GM12878 (cell line): ENCODE measurements around the gene AOPEP.

Experiments used
- EP300 ChIP-seq, 2 experiments: fragments of 150-350 bp in 1 of 2; IDR thresholded peaks; 2 replicates each; pipeline ENCODE4 v1.6.1; 2011 to 2012; ENCODE audit warnings: low read depth in 2 of 2, low read length in 2 of 2, borderline replicate concordance in 1 of 2, improper control_type of control experiment in 1 of 2, inconsistent platforms in 1 of 2; ENCODE audit not compliant: control insufficient read depth in 1 of 2
- EZH2 ChIP-seq: IDR thresholded peaks from 2 replicates; pipeline ENCODE4 v1.6.1; 2012; ENCODE audit warnings: low read depth, mild to moderate bottlenecking, control low read depth, inconsistent platforms, low read length, borderline replicate concordance; ENCODE audit not compliant: control insufficient read depth
- NR2C2 ChIP-seq: IDR thresholded peaks from 2 replicates; pipeline ENCODE4 v1.6.1; 2011; ENCODE audit warnings: borderline replicate concordance, low read depth; ENCODE audit not compliant: control insufficient read depth, insufficient read length
- RAD21 ChIP-seq: IDR thresholded peaks from 2 replicates; pipeline ENCODE4 v1.6.1; 2011; ENCODE audit warnings: mild to moderate bottlenecking, low read depth, low read length, moderate library complexity; ENCODE audit not compliant: insufficient read depth
- STAT3 ChIP-seq: IDR thresholded peaks from 2 replicates; pipeline ENCODE4 v1.6.1; 2011; ENCODE audit warnings: low read depth, low read length, improper control_type of control experiment
- TARDBP ChIP-seq: IDR thresholded peaks from 2 replicates; pipeline ENCODE4 v1.6.1; 2016; ENCODE audit warnings: borderline replicate concordance
- TF ChIP-seq, protein P1 (sequence below): IDR thresholded peaks from 2 replicates; pipeline ENCODE4 v1.6.1; 2011; ENCODE audit warnings: borderline replicate concordance, low read depth, mild to moderate bottlenecking, moderate library complexity, low read length; ENCODE audit not compliant: insufficient read depth, poor library complexity, severe bottlenecking
- TF ChIP-seq, protein P2 (sequence below): fragments of 450-650 bp; IDR thresholded peaks from 2 replicates; pipeline ENCODE4 v1.6.1; 2016; ENCODE audit warnings: mild to moderate bottlenecking

GRCh38 chr9:95055334-95055850 is 328.9 kb downstream of the AOPEP start:
- TF ChIP-seq, protein P1, sequence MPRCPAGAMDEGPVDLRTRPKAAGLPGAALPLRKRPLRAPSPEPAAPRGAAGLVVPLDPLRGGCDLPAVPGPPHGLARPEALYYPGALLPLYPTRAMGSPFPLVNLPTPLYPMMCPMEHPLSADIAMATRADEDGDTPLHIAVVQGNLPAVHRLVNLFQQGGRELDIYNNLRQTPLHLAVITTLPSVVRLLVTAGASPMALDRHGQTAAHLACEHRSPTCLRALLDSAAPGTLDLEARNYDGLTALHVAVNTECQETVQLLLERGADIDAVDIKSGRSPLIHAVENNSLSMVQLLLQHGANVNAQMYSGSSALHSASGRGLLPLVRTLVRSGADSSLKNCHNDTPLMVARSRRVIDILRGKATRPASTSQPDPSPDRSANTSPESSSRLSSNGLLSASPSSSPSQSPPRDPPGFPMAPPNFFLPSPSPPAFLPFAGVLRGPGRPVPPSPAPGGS: no peak
- no peak for TF ChIP-seq EP300 (IDR thresholded peaks at IDR 0.05; ENCODE audit: borderline replicate concordance in 1 of 2, control insufficient read depth in 1 of 2, low read depth in 2 of 2, low read length in 2 of 2)
- TF ChIP-seq, protein P2, sequence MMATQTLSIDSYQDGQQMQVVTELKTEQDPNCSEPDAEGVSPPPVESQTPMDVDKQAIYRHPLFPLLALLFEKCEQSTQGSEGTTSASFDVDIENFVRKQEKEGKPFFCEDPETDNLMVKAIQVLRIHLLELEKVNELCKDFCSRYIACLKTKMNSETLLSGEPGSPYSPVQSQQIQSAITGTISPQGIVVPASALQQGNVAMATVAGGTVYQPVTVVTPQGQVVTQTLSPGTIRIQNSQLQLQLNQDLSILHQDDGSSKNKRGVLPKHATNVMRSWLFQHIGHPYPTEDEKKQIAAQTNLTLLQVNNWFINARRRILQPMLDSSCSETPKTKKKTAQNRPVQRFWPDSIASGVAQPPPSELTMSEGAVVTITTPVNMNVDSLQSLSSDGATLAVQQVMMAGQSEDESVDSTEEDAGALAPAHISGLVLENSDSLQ: no peak
- no peak for TF ChIP-seq RAD21
- TF ChIP-seq TARDBP: no peak
- no peak for TF ChIP-seq NR2C2
- no peak for TF ChIP-seq EZH2
- TF ChIP-seq STAT3: no peak
